Vagina (tissue), 2 donors: ENCODE results near the gene IL1RAPL1.

ENCODE experiments used
- POLR2AphosphoS5 ChIP-seq, 2 donors: sonication (generic); formaldehyde crosslinking; IDR thresholded peaks; one replicate each; pipeline ENCODE4 v1.9.0; 2017; ENCODE audit warnings: antibody characterized with exemption in 2 of 2, mild to moderate bottlenecking in 2 of 2, low read depth in 1 of 2; ENCODE audit not compliant: insufficient read depth in 1 of 2
- TF ChIP-seq, protein P1 (sequence below), 3 experiments: fragments of 450-650 bp in 2 of 3; fragments of 200-600 bp in 1 of 3; sonication (generic) in 1 of 3; IDR thresholded peaks; one replicate each; pipeline ENCODE4 v1.5.1; 2017 to 2019; ENCODE audit warnings: antibody characterized with exemption in 3 of 3, mild to moderate bottlenecking in 2 of 3, moderate library complexity in 2 of 3

DNA sequence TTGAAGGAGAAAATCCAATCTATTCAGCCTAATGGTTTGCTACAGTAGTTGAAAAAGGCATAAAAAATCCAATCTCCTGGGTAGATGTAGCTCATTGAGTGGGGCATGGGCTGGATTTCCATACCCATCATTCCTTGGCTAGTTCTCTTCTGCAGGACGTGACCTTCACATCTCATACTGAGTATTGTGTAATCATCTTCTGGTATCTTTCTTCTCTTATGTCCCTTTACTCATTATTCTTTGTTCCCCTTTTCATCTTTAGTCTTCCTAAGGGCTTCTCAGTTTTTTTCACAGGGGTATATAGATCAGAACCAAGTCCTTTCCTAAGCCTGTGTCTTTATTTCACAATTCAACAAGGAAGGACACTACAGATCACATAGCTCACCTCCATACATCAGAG lies 900.5 kb downstream of the IL1RAPL1 start:
- TF ChIP-seq, protein P1, sequence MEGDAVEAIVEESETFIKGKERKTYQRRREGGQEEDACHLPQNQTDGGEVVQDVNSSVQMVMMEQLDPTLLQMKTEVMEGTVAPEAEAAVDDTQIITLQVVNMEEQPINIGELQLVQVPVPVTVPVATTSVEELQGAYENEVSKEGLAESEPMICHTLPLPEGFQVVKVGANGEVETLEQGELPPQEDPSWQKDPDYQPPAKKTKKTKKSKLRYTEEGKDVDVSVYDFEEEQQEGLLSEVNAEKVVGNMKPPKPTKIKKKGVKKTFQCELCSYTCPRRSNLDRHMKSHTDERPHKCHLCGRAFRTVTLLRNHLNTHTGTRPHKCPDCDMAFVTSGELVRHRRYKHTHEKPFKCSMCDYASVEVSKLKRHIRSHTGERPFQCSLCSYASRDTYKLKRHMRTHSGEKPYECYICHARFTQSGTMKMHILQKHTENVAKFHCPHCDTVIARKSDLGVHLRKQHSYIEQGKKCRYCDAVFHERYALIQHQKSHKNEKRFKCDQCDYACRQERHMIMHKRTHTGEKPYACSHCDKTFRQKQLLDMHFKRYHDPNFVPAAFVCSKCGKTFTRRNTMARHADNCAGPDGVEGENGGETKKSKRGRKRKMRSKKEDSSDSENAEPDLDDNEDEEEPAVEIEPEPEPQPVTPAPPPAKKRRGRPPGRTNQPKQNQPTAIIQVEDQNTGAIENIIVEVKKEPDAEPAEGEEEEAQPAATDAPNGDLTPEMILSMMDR (IDR thresholded peaks at IDR 0.05) = no peak
- TF ChIP-seq POLR2AphosphoS5 (IDR thresholded peaks at IDR 0.05; ENCODE audit: insufficient read depth in 1 of 2, low read depth in 1 of 2) = no peak
